Activated CD8-positive, alpha-beta T cell treated with anti-CD3 and anti-CD28 coated beads for 36 hours (primary cell): Measurements from ENCODE around the gene NFKB1. TPM values are rescaled to one million over a fixed set of nuclear protein-coding genes. Genes with fewer than 3 reads are reported as not detected.

ENCODE experiments used
- ATAC-seq: fragments of 200-7000 bp; cut with Tn5 transposase; one replicate; pipeline ENCODE4 v1.10.0; 2021; ENCODE audit warnings: mild to moderate bottlenecking, moderate library complexity
- CTCF ChIA-PET: fragments of 350-600 bp; sonication (Branson Sonifier 250); formaldehyde crosslinking; loops from one replicate; lab custom pipeline; 2021; ENCODE audit warnings: antibody characterized with exemption; lab: Charles Lee
- POLR2A ChIA-PET: fragments of 350-600 bp; sonication (Branson Sonifier 250); formaldehyde crosslinking; loops from one replicate; lab custom pipeline; 2021; ENCODE audit warnings: antibody characterized with exemption; lab: Charles Lee
- DNase-seq: peaks from one replicate; pipeline ENCODE4 v3.0.0-alpha.2; 2020
- H3K27ac Mint-ChIP-seq: one replicate; pipeline ENCODE4 v1.8.0; 2021; ENCODE audit warnings: mild to moderate bottlenecking, mixed read lengths
- H3K27me3 Mint-ChIP-seq: one replicate; pipeline ENCODE4 v1.8.0; 2021; ENCODE audit warnings: mixed read lengths
- H3K36me3 Mint-ChIP-seq: one replicate; pipeline ENCODE4 v1.8.0; 2021; ENCODE audit warnings: low read depth, mixed read lengths
- H3K4me1 Mint-ChIP-seq: one replicate; pipeline ENCODE4 v1.8.0; 2021; ENCODE audit warnings: low read depth, mixed read lengths
- H3K4me3 Mint-ChIP-seq: one replicate; pipeline ENCODE4 v1.8.0; 2021; ENCODE audit warnings: mild to moderate bottlenecking, moderate library complexity, mixed read lengths
- H3K9me3 Mint-ChIP-seq: one replicate; pipeline ENCODE4 v1.8.0; 2021; ENCODE audit warnings: mixed read lengths
- CTCF ChIP-seq: fragments of 200-600 bp; IDR thresholded peaks from one replicate; pipeline ENCODE4 v1.8.0; 2022; ENCODE audit warnings: antibody characterized with exemption, mild to moderate bottlenecking
- intact Hi-C: fragments of 100-400 bp; cut with micrococcal nuclease; formaldehyde crosslinking; loops from one replicate; pipeline ENCODE4 v1.10.0; 2022
- total RNA-seq, 2 experiments: library from RNA; stranded (reverse); gene quantifications; one replicate each; pipeline ENCODE4 v1.2.3, GENCODE V29; 2021

NFKB1 gene
- total RNA-seq, 2 experiments from 2014 or later: 224 to 230 TPM

GRCh38 chr4:102534845-102535244 is 33.7 kb downstream of the NFKB1 start:
- intact Hi-C loops: loop anchor here (5.0 kb wide), 1 partner anchor 33 kb away; the partner anchor contains the start of gene NFKB1
- H3K36me3 Mint-ChIP-seq: peaks cover 57% of the 10 kb centered on the region
- H3K4me1 Mint-ChIP-seq: peaks cover 67% of the 10 kb centered on the region
- H3K27ac Mint-ChIP-seq: peak overlapping the region; percentile 74
- ATAC-seq (peak; percentile 38), DNase-seq (no peak)
- H3K4me3 Mint-ChIP-seq: peak overlapping the region; percentile 21
- TF ChIP-seq CTCF: no peak
- ChIA-PET POLR2A (interaction anchor here (0.7 to 2.9 kb wide), 5 partner anchors 9 to 502 kb away, joined by 3 to 10 read pairs (median 7); partner anchors contain the start of gene NFKB1), CTCF (interaction anchor here (1.7 to 3.4 kb wide), 3 partner anchors 9 to 33 kb away, joined by 3 to 9 read pairs (median 4); no protein-coding TSS in a partner anchor)
- H3K27me3 Mint-ChIP-seq: no peaks in the 10 kb centered on the region
- H3K9me3 Mint-ChIP-seq: no peaks in the 10 kb centered on the region

- ChIA-PET CTCF (interaction anchor here (1.7 to 3.4 kb wide), 7 partner anchors 8 to 43 kb away, joined by 3 to 9 read pairs (median 5); no protein-coding TSS in a partner anchor), POLR2A (interaction anchor here (0.7 to 2.9 kb wide), 5 partner anchors 10 to 502 kb away, joined by 3 to 10 read pairs (median 7); partner anchors contain the start of gene NFKB1)
- TF ChIP-seq CTCF: no peak
- intact Hi-C loops: loop anchor here (5.0 kb wide), 1 partner anchor 33 kb away; the partner anchor contains the start of gene NFKB1
- Mint-ChIP-seq H3K9me3 (no peaks in the 10 kb centered on the region), H3K27ac (peak overlapping the region; percentile 74), H3K27me3 (no peaks in the 10 kb centered on the region), H3K4me3 (peak overlapping the region; percentile 17), H3K4me1 (peaks cover 62% of the 10 kb centered on the region), H3K36me3 (peaks cover 55% of the 10 kb centered on the region)
- ATAC-seq (peak; percentile 82), DNase-seq (no peak)
These were observed 34.4 kb downstream of the NFKB1 start for GRCh38 chr4:102535398-102536082.

- no peak for TF ChIP-seq CTCF
- H3K9me3 Mint-ChIP-seq: no peaks in the 10 kb centered on the region
- H3K27me3 Mint-ChIP-seq: no peaks in the 10 kb centered on the region
- ATAC-seq (no peak), DNase-seq (no peak)
- H3K4me3 Mint-ChIP-seq: no peak overlapping the region
- H3K4me1 Mint-ChIP-seq: peaks cover 64% of the 10 kb centered on the region
- peak overlapping the region; percentile 68 for H3K27ac Mint-ChIP-seq
- CTCF ChIA-PET: interaction anchor here (0.8 to 3.4 kb wide), 8 partner anchors 9 to 42 kb away, joined by 3 to 9 read pairs (median 4); no protein-coding TSS in a partner anchor
- POLR2A ChIA-PET: interaction anchor here (1.4 to 2.9 kb wide), 3 partner anchors 10 to 49 kb away, joined by 5 to 10 read pairs (median 6); no protein-coding TSS in a partner anchor
- peaks cover 51% of the 10 kb centered on the region for H3K36me3 Mint-ChIP-seq
- intact Hi-C loops: loop anchor here (5.0 kb wide), 1 partner anchor 34 kb away; the partner anchor contains the start of gene NFKB1
These were observed 35.6 kb downstream of the NFKB1 start for GRCh38 chr4:102536768-102537167.

GRCh38 chr4:102537269-102537668 is 36.1 kb downstream of the NFKB1 start:
- no peak for TF ChIP-seq CTCF
- no peak for DNase-seq
- H3K27me3 Mint-ChIP-seq: no peaks in the 10 kb centered on the region
- H3K36me3 Mint-ChIP-seq: peaks cover 51% of the 10 kb centered on the region
- no peak overlapping the region for H3K27ac Mint-ChIP-seq
- H3K9me3 Mint-ChIP-seq: no peaks in the 10 kb centered on the region
- ATAC-seq: no peak
- ChIA-PET POLR2A (interaction anchor here (0.7 to 2.9 kb wide), 4 partner anchors 9 to 48 kb away, joined by 3 to 10 read pairs (median 6); no protein-coding TSS in a partner anchor), CTCF (interaction anchor here (0.8 to 3.4 kb wide), 8 partner anchors 8 to 43 kb away, joined by 3 to 9 read pairs (median 4); no protein-coding TSS in a partner anchor)
- no peak overlapping the region for H3K4me3 Mint-ChIP-seq
- intact Hi-C loops: loop anchor here (5.0 kb wide), 1 partner anchor 35 kb away; the partner anchor contains the start of gene NFKB1
- peaks cover 63% of the 10 kb centered on the region for H3K4me1 Mint-ChIP-seq
